GM12878 (cell line): Measurements from ENCODE around the gene FLOT1. TPM values are rescaled to one million over a fixed set of nuclear protein-coding genes. Genes with fewer than 3 reads are reported as not detected.

Source experiments
- BMI1 ChIP-seq: fragments of 450-650 bp; IDR thresholded peaks from 2 replicates; pipeline ENCODE4 v1.6.1; 2016; ENCODE audit warnings: mild to moderate bottlenecking, moderate library complexity, borderline replicate concordance
- BRCA1 ChIP-seq: IDR thresholded peaks from 2 replicates; pipeline ENCODE4 v1.6.1; 2011; ENCODE audit warnings: low read depth, low read length, improper control_type of control experiment
- ESRRA ChIP-seq: IDR thresholded peaks from 2 replicates; pipeline ENCODE4 v1.6.1; 2012; ENCODE audit warnings: mild to moderate bottlenecking, low read length, improper control_type of control experiment
- MTA3 ChIP-seq: IDR thresholded peaks from 2 replicates; pipeline ENCODE4 v1.6.1; 2012; ENCODE audit warnings: low read length, inconsistent platforms, borderline replicate concordance
- MXI1 ChIP-seq: fragments of 150-350 bp; IDR thresholded peaks from 2 replicates; pipeline ENCODE4 v1.6.1; 2011; ENCODE audit warnings: low read depth, mild to moderate bottlenecking, inconsistent platforms, low read length, improper control_type of control experiment
- NR2C2 ChIP-seq: IDR thresholded peaks from 2 replicates; pipeline ENCODE4 v1.6.1; 2011; ENCODE audit warnings: borderline replicate concordance, low read depth; ENCODE audit not compliant: control insufficient read depth, insufficient read length
- REST ChIP-seq: IDR thresholded peaks from 2 replicates; pipeline ENCODE4 v1.6.1; 2012; ENCODE audit warnings: mild to moderate bottlenecking, low read depth, low read length
- STAT3 ChIP-seq: IDR thresholded peaks from 2 replicates; pipeline ENCODE4 v1.6.1; 2011; ENCODE audit warnings: low read depth, low read length, improper control_type of control experiment
- SUZ12 ChIP-seq: fragments of 200-600 bp; sonication (generic); IDR thresholded peaks from one replicate; pipeline ENCODE4 v1.6.1; 2018; ENCODE audit warnings: antibody characterized with exemption, mild to moderate bottlenecking; ENCODE audit not compliant: unreplicated experiment
- polyA plus RNA-seq, 11 experiments: library from polyadenylated mRNA; depleted of rRNA in 4 of 11; unstranded in 6 of 11; stranded (reverse) in 5 of 11; fragments of >200 nt; fragmentation: Nextera tagmentation in 4 of 11; fragmentation: Illumina TruSeq in 1 of 11; extraction: Ambion mirVana in 4 of 11; extraction: Trizol in 1 of 11; gene quantifications; 1 replicate in 1 of 11; 2 replicates in 10 of 11; pipeline versions ENCODE4 v1.2.1 to v1.2.3, GENCODE V29; 2011 to 2016; ENCODE audit warnings: inconsistent platforms in 2 of 11, missing spikeins in 2 of 11, low read depth in 1 of 11
- total RNA-seq, 4 experiments: library from RNA; depleted of rRNA in 3 of 4; stranded (reverse); fragments of >200 nt in 3 of 4; fragmentation: Illumina TruSeq in 1 of 4; extraction: Trizol in 1 of 4; gene quantifications; 2 replicates each; pipeline versions ENCODE4 v1.2.1 to v1.2.3, GENCODE V29; 2013 to 2021
- TF ChIP-seq, protein P1 (sequence below): IDR thresholded peaks from 2 replicates; pipeline ENCODE4 v1.6.1; 2012; ENCODE audit warnings: improper control_type of control experiment, low read depth, low read length; ENCODE audit not compliant: insufficient replicate concordance
- TF ChIP-seq, protein P2 (sequence below): fragments of 450-650 bp; IDR thresholded peaks from 2 replicates; pipeline ENCODE4 v1.6.1; 2016; ENCODE audit warnings: mild to moderate bottlenecking

Gene FLOT1
- total and polyA plus RNA-seq, 10 of the 15 experiments (the other 5 are each of a cell fraction or from before 2014, with no cell fraction given) = 12.3 to 153 (median 112) TPM

DNA sequence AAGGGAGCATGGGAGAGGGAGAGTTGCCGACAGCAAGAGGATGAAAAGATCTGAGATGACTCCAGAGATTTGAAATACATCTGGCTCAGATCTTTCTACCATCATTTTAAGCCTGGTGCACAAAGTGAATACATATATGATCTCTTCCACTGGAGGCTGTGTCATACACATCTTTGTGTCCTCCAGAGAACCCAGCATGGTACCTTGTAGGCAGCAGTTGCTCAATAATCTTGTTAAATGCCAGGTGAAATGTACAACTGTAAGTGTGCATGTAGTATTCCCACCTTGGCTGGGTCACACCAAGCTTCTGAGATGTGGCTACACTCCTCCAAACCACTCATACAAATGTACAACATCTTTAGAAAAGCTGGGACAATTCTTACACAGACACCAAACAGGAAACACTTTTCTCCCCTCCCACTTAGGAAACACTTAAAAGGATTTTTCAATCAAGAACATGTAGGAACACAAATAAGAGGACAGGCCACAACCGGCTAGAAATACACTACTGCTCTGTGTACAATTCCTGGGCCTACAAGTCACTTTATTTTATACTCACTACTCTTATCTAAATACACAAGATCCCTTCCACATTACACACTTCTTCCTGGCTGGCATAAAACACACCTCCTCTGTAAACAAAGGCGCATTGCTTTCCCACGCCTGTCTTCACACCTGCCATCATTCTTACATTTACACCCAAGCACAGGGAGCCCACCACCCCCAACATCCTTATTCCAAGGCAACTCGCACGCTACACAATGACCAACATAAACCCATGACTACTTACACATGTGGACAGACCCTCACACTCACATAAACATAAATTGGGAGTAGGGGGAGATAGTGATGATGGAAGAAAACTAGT is 5.6 kb upstream of the FLOT1 start (continued):
- TF ChIP-seq, protein P1, sequence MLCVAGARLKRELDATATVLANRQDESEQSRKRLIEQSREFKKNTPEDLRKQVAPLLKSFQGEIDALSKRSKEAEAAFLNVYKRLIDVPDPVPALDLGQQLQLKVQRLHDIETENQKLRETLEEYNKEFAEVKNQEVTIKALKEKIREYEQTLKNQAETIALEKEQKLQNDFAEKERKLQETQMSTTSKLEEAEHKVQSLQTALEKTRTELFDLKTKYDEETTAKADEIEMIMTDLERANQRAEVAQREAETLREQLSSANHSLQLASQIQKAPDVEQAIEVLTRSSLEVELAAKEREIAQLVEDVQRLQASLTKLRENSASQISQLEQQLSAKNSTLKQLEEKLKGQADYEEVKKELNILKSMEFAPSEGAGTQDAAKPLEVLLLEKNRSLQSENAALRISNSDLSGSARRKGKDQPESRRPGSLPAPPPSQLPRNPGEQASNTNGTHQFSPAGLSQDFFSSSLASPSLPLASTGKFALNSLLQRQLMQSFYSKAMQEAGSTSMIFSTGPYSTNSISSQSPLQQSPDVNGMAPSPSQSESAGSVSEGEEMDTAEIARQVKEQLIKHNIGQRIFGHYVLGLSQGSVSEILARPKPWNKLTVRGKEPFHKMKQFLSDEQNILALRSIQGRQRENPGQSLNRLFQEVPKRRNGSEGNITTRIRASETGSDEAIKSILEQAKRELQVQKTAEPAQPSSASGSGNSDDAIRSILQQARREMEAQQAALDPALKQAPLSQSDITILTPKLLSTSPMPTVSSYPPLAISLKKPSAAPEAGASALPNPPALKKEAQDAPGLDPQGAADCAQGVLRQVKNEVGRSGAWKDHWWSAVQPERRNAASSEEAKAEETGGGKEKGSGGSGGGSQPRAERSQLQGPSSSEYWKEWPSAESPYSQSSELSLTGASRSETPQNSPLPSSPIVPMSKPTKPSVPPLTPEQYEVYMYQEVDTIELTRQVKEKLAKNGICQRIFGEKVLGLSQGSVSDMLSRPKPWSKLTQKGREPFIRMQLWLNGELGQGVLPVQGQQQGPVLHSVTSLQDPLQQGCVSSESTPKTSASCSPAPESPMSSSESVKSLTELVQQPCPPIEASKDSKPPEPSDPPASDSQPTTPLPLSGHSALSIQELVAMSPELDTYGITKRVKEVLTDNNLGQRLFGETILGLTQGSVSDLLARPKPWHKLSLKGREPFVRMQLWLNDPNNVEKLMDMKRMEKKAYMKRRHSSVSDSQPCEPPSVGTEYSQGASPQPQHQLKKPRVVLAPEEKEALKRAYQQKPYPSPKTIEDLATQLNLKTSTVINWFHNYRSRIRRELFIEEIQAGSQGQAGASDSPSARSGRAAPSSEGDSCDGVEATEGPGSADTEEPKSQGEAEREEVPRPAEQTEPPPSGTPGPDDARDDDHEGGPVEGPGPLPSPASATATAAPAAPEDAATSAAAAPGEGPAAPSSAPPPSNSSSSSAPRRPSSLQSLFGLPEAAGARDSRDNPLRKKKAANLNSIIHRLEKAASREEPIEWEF = no peak
- TF ChIP-seq, protein P2, sequence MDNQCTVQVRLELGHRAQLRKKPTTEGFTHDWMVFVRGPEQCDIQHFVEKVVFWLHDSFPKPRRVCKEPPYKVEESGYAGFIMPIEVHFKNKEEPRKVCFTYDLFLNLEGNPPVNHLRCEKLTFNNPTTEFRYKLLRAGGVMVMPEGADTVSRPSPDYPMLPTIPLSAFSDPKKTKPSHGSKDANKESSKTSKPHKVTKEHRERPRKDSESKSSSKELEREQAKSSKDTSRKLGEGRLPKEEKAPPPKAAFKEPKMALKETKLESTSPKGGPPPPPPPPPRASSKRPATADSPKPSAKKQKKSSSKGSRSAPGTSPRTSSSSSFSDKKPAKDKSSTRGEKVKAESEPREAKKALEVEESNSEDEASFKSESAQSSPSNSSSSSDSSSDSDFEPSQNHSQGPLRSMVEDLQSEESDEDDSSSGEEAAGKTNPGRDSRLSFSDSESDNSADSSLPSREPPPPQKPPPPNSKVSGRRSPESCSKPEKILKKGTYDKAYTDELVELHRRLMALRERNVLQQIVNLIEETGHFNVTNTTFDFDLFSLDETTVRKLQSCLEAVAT = no peak
- TF ChIP-seq MXI1 (no peak), REST (no peak), MTA3 (no peak), NR2C2 (no peak), BRCA1 (no peak), SUZ12 (no peak), STAT3 (no peak), BMI1 (no peak), ESRRA (no peak)
